HG03439 (cell line): Measurements from ENCODE around the gene LRRC37B.
A peak's percentile ranks its signal among the peaks of the same experiment; 100 is the strongest.
"Not testable (repeated sequence)": the region's sequence is repeated elsewhere in the genome, so short reads cannot be mapped to it uniquely, and the experiment has no call there.

Source experiments
- ATAC-seq: cut with Tn5 transposase; IDR thresholded peaks from one replicate; pipeline ENCODE4 v1.9.1; 2021; ENCODE audit warnings: mild to moderate bottlenecking, moderate library complexity; ENCODE audit not compliant: unreplicated experiment

The LRRC37B gene

GRCh38 chr17:32041306-32041875 lies 34.2 kb downstream of the LRRC37B start:
- not testable (repeated sequence) for ATAC-seq

GRCh38 chr17:32042266-32042665 lies 35.1 kb downstream of the LRRC37B start:
- not testable (repeated sequence) for ATAC-seq

GRCh38 chr17:32045611-32046010 lies 38.4 kb downstream of the LRRC37B start:
- not testable (repeated sequence) for ATAC-seq

- not testable (repeated sequence) for ATAC-seq
These were observed 40.5 kb downstream of the LRRC37B start for GRCh38 chr17:32047663-32048062.

- not testable (repeated sequence) for ATAC-seq
These were observed 47.8 kb downstream of the LRRC37B start for GRCh38 chr17:32054985-32055384.

- not testable (repeated sequence) for ATAC-seq
These were observed 48.2 kb downstream of the LRRC37B start for GRCh38 chr17:32055425-32055824.

GRCh38 chr17:32056500-32056899 lies 49.3 kb downstream of the LRRC37B start:
- ATAC-seq = not testable (repeated sequence)

- not testable (repeated sequence) for ATAC-seq
These were observed 50.4 kb downstream of the LRRC37B start for GRCh38 chr17:32057460-32058105.

GRCh38 chr17:32060695-32061094 lies 53.5 kb downstream of the LRRC37B start:
- not testable (repeated sequence) for ATAC-seq

- ATAC-seq = not testable (repeated sequence)
These were observed 54.7 kb downstream of the LRRC37B start for GRCh38 chr17:32061840-32062239.

- not testable (repeated sequence) for ATAC-seq
These were observed 56.9 kb downstream of the LRRC37B start for GRCh38 chr17:32064091-32064490.

GRCh38 chr17:32066123-32066680 lies 59.0 kb downstream of the LRRC37B start:
- ATAC-seq = not testable (repeated sequence)

- ATAC-seq = peak; percentile 64
These were observed 59.9 kb downstream of the LRRC37B start for GRCh38 chr17:32066863-32067642.

GRCh38 chr17:32069067-32069466 lies 61.9 kb downstream of the LRRC37B start:
- not testable (repeated sequence) for ATAC-seq

GRCh38 chr17:32071961-32072360 lies 64.8 kb downstream of the LRRC37B start:
- not testable (repeated sequence) for ATAC-seq

- ATAC-seq = not testable (repeated sequence)
These were observed 65.9 kb downstream of the LRRC37B start for GRCh38 chr17:32073131-32073530.

GRCh38 chr17:32079753-32080152 lies 72.6 kb downstream of the LRRC37B start:
- not testable (repeated sequence) for ATAC-seq

- not testable (repeated sequence) for ATAC-seq
These were observed 76.4 kb downstream of the LRRC37B start for GRCh38 chr17:32083550-32083979.

GRCh38 chr17:32084003-32084941 lies 77.1 kb downstream of the LRRC37B start:
- not testable (repeated sequence) for ATAC-seq
